Amniotic stem cell (primary cell): Measurements from ENCODE around the gene MBIP.

ENCODE experiments used
- DNase-seq: peaks from one replicate; lab custom pipeline; 2025; lab: John Stamatoyannopoulos, UW

The MBIP gene

GRCh38 chr14:36264107-36264506 lies 56.3 kb downstream of the MBIP start:
- no peak for DNase-seq

DNA sequence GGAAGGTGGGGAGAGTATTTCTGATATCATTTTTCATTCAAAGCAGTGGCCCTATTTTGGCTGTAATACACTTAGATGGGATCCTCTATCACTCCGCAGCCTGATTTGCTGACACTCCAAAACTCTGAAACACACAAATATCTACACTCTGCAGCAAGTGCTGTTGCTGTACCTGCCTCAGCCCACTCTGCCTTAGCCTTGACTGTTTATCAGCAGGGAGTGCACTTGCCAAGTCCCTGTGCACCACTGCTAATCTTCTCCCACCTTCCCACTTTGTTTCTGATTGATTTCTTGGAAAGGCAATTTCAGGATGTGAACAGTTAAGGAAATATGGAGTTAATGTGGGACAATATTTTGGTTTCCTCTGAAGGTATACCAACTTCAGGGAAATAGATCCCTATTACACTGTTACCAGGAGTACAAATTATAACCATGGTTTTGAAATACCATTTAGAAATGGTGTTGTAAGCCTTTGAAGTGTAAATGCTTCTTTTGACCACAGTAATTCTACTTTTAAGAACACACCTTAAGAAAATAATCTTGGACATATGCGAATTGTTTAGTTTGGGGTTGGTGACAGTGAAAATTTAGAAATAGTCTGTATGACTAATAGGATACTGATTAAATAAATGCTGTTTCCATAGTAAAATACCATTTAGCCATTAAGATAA lies 59.3 kb downstream of the MBIP start:
- DNase-seq: no peak

DNA sequence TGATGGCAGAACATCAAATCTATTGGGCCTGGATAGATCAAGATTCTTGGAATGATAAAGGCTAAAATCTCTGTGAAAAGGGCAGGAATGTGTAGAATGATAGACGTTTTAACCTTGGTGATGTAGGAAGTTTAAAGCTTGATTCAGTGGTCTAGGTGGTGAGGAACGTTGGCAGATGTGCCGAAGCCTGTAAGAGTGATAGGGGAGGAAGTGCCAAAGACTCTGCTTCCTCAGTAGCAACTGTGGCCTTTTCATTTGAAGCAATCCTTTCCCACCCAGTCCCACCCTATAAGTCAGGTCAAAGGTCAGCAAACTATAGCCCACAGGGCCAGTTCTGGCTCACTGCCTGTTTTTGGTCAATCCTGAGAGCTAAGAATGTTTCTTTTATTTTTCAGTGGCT lies 62.2 kb downstream of the MBIP start:
- no peak for DNase-seq

DNA sequence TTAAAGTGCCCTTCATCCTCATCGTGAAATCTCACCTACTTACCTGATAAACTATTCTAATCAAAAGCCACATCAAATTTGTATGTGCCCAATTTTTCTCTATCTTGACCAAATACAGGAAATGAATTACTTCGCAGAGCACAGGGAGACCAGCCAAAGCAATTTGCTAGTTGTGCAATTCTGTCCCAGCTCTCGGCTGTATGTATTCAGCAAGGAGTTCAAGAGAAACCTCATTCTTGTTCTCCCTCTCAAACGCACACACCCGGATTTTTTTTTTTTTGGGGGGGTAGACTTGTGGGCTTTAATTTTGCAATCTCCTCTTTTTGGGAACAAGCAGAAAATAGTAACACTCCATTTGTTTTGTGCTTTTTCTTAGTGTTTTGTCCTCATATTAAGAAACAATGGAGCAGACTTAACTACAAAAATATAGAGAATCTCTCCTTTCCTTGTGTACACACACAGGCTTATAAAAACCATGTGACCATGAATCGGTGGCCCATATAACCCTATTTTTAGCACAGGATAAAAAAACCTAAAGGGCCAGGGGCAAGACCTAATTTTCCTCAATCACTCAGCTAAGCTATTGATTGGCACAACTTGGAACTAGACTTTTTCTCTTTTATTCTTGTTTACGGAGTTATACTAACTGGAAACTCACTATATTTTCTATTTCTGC lies 64.2 kb downstream of the MBIP start:
- DNase-seq: no peak

DNA sequence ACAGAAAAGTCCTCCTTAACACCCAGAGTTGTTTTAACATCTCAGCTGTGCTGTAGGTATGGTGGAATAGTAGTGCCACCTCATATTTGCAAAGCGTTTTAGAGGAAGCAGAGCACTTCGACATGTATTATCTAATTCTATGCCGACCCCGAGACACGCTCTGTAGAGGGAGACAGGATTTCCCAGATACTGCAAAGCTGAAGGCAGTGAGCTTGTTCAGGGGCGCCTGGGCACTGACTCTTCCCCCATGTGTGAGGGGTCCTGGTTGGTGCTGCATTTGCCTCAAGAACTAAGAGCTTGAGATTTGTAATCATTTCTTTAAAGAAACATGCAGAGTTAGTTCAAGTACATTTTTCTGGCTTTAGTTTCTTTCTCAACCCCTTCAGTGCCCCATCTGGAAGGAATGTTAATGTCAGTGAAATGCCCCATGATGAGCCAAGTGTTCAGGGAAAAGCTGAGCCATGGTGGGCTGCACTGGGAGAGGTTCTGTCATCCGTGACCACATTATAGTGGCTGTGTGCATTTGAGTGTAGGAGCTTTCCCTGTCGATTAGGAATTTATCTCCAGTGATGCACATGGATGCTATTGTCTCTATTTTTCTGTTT lies 66.3 kb downstream of the MBIP start:
- no peak for DNase-seq
